HG02981 (cell line): ENCODE data around the gene TRABD2B.

Experiments used
- ATAC-seq: cut with Tn5 transposase; IDR thresholded peaks from one replicate; pipeline ENCODE4 v1.9.1; 2021; ENCODE audit warnings: mild to moderate bottlenecking, moderate library complexity; ENCODE audit not compliant: unreplicated experiment

TRABD2B gene

DNA sequence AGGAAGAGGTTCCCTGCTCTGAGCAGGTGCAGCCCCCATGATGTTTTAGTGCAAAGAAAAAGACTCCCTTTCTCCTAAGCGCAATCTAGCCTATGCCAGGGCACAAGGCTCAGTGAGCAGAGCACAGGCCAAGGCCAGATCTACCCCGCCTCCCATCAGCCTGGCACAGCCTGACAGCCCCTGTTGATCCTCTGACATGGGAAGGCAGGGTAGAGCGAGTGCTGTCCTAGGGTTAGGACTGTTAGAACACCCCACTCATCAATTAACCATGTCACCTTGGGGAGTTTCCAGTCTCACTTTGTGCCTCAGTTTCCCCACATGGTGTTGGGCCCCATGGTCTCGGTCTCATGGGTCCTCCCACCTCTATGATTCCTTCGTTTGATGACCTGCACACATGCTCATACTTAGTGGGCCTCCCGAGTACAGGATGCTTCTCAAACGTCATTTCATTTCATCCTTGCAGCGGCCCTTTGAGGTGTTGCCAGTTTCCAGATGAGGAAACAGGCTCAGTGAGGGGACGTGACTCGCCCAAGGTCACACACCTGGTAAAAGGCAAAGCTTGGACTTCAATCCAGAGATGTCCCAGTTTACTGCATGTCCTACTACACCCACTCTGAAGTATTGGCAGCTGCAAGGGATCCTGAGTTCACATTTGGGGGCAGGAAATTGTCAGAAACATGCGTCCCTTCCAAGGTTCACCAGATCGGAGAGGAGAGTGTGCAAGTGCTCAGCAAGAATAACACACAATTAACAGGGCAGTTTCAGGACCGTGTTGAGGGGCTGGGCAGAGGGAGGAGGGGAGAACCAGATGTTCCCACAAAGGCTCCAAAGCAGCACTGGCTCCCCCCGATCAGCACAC, 213.3 kb downstream of the TRABD2B start:
- ATAC-seq, result no peak

DNA sequence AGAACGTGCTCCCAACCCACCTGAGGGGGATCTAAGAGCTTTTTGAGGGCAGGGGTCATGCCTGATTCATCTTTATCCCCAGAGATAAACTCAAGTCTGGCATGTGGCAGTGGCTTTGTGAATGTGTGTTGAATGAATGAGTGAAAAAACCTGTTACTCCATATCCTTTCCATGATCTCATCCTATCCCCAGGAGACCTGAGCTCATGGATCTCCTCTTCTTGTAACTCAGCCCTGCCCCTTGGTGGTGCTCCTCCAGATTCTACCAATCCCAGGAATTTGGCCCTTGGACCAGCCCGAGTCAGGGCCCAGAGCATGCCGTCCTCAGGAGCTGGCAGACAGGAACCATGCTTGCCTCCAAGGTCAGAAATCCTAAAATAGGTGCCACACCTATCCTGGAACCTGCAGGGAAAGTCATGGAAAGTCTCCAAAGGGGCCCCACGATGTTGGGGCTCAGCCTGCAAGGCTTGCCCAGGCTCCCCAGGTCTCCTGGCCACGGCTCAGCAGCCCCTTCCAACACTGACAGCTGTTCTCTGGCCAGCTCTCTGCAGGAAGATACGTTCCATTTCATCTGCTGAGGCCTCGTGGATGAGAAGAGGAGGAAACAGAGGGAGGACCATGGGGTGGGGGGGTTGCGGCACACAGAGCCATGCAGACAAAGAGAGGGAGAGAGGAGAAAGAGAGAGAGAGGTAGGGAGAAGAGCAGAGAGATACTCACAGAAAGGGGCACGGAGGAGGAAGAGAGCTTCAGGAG, 214.6 kb downstream of the TRABD2B start:
- no peak for ATAC-seq

DNA sequence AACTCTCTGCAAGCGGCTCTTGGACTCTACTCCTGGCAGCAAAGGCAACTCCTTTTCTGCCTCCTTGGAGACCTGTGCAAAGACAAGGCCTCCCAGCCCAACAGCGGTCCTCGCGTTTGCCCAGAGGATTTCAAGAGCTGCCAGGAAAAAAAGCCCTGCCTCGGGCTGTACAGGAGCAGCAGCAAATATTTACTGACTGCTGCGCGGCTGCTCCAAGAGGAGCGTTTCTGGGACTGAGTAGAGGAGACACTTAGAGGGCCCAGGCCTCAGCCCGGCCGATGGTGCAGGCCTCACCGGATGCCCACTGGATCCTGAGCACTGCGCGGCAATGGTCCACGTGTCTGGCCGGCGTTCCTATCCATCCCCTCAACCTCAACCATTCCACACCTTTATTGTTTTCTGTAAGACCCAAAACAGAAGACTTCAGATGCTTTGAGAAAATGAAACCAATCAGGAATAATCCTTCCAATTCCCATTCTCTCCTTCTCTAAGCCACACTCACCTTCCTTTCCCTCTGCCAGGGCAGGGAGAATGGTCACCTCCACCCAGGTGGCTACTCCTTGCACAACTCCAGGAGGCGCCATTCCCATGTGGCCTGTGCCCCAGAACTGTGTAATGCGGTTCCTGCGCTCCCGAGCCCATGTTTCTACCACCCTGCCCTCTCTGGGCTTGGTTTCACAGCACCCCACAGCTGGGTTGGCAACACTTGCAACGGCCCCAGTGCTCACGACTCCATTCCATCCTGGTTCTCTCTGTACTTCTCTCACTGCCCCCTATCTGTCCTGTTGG, 215.8 kb downstream of the TRABD2B start:
- ATAC-seq, result no peak

DNA sequence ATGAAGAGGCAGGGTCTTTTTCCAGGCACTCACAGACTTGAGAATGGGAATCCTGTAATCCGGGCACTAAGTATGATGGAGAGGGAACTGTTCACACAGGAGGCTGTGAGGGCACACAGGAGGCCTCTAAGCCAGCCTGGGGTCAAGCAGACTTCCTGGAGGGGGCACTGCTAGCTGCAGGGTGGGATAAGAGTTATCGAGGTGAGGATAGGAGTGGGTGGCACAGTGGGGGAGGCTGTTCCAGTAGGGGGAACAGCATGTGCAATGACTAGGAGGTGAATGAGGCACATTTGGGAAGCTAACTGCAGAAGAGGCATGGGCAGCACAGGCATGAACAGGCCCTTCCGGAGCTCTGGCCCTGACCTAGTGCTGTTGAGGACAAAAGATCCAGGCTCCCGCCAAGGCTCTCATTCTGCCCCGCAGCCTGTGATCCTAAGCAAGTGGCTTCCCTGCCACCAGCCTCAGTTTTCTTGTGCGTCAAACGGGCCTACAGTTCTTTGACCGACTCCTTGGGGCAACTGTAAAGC, 216.7 kb downstream of the TRABD2B start:
- no peak for ATAC-seq

DNA sequence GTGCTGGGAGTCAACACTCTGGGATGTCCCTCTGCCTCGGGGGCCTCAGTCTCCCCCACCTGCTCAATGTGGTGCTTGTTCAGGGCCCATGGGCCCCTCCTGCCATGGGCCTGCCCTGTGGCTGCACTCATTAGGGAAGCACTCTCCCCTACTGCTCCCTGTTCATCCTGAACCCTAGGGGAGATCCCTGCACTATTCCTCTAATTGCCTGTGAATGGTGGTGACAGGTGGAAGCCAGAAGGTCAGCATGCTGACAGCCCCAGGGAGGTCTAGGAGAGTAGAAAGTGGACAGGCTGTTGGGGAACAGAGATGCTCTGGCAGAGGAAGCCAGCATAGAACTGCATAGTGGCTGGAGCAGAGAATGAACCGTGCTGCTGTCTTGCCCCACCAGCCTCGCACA, 217.6 kb downstream of the TRABD2B start:
- no peak for ATAC-seq

DNA sequence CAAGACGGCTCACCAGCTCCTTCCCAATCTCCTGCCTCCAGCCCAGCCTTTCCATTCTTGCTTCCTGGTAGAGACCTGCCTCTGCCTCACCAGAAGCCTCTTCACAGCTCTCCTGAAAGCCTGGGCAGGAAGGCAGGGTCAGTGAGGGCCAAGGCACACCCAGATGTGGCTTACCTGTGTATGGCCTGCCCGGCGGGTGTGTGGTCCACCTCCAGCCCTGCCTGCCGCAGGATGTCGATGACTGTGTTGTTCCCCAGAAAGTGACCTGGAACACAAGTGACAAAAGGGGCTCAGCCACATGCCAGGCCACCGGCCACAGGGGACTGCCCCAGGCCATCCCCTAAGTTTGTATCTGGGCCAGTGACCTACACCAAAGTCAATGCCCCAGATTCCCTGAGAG, 218.9 kb downstream of the TRABD2B start:
- ATAC-seq, result no peak

DNA sequence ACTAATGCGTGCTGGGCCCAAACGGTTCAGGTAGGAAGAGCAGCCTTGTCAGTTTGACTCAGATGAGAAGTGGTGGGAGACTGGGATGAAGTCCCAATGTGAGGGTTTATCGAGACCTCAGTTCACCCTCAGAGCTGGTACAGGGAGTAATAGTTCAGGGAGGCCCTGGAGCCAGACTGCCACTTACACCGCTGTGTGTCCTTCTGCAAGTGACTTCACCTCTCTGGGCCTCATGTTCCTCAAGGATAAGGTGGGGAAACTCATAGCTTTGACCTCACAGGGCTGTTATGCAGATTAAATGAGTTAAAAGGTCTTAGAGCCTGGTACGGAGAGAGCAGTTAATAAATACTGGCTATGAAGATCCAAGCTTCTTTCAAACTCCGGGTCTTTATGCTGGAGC, 219.9 kb downstream of the TRABD2B start:
- ATAC-seq, result no peak

DNA sequence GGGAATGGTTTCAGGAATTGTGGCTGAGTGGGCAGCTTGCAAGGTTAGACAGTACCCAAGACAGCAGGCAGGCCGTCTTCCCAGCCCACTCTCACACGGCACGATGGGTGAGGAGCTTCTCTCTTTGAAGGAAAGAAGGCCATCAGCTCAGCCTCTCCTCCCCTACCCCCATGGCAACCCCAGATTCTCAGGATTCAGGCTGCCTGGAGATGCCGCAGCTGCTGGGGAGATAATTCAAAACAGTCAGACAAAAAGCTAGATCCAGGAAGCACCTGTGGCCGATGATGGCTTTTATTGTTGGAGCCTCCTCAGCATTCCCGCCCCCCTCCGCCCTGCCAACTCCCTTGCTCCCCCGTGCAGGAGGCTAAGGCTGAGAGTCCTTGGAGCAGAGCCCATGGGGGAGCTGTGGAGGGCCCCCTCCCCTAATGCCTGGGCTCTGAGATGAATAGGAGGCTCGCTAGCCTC, 220.5 kb downstream of the TRABD2B start:
- ATAC-seq, result no peak

DNA sequence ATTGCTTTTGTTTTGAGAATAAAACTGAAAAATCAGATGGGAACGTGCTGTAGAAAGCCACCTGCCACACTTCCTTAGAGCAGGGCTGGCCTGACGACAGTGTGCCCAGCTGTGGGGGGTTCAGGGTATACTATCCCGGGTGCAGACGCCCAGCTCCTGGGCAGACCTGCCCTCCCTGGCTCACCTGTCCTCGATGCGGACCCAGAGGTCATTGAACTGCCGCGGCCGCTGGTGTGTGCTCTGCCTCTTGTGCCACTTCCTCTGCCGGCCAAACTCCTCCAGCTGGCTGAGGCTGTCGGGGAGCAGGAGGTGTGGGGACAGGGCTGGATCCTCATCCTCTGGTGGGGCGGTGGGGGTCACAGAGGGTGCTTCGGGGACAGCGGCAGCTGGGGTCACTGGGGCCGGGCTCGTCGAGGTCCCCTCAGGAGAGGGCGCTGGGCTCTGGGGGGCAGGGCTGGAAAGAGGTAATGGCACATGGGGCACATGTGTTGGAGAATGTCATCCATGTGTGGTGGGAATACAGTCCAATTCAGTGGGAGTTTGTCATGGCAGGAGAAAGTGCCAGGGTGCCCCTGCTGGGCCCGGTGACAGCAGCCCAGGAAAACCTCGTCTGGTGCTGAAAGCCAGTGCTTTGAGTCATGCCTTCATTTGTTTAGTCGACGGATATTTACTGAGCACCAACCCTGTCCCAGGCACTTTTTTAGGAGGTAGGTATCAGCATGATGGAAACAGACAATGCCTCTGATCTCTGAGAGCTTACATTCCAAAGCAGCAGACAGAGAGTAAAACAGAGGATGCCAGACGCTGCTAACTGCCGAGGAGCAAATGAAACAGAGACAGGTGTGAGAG, 222.0 kb downstream of the TRABD2B start:
- no peak for ATAC-seq

DNA sequence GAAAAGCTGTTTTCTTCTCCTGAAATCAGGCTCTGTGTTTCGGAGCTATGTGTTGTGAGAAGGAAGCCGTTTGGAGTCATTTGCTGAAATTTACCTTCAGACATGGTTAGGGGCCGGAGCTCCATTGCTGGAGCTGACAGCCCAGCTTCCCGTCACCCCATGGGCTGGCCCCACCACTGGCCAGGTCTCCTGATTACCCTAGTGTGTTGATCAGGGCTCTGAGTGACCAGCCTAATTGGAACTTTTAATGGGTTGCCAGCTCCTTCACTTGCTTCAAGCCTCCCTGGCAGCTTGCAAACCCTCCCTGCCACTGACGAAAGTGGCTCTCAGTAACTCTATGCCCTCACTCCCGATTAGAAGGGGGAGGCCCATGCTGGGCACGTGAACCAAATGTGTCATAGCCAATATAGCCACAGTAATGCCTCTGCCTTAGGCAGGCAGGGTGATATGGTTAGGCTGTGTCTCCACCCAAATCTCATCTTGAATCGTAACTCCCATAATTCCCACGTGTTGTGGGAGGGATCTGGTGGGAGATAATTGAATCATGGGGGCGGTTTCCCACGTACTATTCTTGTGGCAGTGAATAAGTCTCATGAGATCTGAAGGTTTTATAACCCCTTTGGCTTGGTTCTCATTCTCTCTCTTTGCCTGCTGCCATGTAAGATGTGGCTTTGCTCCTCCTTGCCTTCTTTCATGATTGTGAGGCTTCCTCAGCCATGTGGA, 224.1 kb downstream of the TRABD2B start:
- ATAC-seq, result no peak

DNA sequence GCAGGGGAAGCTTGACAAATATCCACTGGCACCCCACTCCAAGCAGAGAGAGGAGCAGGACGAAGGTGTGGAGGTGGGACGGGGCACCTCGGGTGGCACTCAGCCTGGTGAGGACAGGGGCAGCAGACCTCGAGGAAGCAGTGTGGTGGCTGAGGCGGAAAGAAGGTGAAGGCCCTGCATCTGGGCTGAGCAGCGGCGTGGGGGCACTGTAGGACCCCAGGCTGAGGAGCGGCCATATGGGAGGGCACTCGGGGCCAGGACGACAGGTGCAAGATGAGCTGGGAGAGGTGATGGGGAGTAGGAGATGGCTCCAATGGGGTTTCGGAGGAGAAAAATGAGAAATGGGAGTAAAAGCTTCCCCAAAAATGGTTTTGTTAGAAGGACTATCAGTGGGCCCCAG, 224.9 kb downstream of the TRABD2B start:
- no peak for ATAC-seq

DNA sequence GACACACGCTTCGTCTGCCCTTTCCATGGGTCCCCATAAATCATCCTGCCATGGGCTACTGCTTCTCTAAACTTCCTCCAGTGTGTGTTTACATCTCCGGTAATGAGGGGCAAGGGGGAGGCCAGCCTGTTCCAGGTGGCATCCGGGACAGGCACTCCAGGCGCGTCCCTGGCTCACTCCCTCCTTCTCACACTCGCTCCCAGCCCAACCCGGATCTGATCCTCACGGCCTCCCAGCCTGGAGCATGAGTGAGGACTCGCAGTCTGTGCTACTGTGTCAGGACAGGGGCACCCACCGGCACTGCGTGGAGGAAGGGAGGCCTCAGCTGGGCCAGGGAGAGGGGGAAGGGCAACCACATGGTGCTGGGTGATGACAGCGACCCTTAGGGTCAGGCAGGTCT, 225.4 kb downstream of the TRABD2B start:
- ATAC-seq, result no peak

DNA sequence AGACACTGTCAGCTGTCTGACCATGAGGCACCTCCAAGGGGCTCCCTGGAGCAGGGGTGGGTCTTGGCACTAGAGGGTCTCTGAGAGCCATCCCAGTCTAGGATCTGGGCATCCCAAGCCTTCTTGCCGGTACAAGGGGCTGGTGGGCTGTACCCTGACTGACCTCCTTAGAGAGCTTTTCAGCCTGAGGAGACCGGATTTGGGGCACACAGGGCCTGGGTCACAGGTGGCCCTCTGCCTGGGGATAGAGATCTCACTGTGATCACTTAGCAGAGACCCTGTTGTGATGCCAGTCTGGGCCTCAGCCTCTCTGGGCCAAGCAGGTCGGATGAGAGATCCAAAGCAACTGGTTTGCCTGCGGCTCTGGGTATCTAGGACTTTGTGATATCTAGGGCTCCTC, 227.2 kb downstream of the TRABD2B start:
- no peak for ATAC-seq

DNA sequence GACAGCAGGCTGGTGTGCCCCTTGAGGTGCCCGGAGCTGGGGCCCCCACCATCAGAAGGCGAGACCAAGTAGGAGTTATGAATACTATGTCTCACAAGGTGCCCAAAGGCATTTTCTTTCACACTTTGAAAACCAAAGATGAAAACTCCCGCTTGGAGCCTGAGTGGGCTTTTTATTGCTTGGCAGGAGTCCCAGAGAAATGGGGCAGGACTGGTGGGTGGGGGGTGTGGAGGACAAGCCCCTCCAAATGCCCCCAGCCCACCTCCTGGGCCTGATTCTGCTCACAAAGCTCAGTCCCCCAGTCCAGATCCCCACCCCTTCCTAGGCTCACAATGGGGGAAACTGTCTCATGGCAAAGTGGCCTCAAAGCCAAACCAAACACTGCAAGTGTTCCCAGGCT, 227.9 kb downstream of the TRABD2B start:
- no peak for ATAC-seq

DNA sequence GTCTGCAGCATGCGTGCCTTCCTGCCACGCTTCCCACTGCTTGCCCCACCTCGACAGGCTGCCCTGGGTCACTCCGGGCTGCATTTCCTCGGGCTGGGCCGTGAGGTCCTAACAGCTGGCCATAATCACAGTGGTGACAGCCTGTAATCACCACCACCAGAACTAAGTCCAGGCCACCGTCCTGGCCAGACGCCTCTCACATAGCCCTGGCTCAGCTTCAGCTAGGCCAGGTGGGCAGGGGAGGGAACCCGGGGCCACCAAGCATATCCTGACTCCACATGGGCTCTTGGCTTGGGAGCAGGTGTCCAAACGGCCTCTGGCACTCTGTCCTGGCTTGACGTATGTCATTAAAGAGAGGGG, 229.5 kb downstream of the TRABD2B start:
- no peak for ATAC-seq

DNA sequence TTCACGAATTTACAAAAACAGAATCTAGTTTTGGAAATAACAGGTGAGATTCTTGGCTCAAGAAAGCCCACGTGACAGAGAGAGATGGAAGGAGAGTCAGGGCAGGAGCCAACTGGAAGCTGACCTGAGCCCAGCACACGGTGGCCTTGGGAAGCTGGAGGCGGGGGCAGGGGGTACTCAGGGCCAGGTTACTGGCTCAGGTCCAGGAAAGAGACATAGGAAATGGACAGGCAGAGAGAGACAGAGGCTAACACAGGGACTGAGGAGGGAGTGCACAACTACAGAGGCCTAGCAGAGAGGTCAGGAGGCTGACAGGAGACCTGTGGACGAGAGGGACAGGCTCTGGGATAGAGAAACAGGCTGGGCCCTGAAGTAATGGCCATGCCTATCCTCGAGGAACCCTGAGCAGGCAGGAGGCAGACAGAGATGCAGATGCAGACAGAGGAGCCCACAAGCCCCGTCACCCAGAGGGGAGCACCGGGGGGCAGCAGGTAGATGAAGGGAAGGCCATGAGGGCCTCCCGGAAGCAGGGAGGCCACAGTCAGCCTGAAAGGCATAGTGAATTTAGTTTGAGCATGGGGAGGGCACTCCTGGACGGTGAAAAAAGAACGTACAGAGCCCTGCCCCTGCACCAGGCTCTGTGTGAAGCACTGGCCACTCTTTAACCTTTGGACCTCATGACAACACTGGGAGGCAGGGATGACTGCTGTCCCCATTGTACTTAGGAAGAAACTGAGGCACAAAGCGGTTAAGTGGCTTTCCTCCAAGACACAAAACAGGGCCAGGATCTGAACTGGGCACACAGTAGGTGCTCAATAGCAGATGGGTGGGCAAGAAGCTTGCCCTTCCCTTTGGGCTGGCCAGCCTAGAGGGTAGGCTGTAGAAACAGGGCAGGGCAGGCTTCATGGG, 230.1 kb downstream of the TRABD2B start:
- no peak for ATAC-seq

DNA sequence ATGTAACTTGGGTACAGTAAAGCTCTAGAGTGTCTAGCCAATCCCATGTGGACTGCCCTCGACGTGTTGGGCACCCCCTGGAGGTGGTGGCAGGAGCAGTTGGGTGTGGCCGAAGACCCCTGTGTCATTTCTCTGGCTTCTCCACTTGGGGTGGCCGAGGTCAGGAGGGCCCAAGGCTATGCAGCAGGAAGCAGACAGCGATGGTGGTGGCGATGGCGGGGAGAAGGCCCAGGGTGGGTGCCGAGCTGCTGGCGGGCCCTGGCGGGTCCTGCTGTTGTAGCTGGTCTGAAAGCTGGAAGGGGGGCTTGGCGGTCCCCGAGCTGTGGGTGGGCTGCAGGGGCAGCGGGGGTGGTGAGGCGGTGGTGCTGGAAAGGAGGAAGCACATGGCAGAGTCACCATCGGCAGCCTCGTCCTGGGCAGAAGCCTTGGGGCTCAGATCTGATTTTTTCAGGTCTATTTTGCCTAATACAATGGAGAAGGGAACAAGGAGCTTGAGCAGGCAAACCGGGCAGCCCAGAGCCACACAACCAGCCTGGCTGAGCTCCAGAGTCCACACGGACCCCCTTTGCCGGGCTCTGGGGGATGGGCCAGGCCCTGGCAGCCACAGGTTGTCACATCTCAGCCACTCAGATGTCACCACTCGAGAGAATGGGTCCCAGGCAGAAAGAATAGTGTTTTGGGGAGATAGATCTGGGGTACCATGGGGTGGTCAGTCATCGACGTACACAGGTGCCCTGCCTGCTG, 231.3 kb downstream of the TRABD2B start:
- no peak for ATAC-seq

DNA sequence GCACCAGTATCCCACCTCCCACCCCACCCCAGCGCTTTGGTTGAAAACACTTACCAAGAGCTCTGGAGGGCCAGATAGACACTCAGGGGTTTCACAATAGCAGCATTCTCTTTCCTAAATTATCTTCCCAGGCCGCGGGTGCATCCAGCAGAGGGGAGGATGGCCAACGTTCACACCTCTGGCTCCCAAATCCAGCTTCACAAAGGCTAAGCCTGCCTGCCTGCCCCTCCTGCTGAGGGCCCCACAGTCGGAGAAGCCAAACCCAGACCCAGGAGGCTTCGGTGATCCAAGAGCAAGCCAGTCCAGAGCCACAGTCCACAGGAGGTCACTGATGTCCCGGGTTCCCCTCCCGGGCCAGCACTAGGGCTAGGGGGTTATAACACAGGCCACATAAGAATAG, 231.9 kb downstream of the TRABD2B start:
- ATAC-seq, result no peak
